Neural progenitor cell (in vitro differentiated cells): ENCODE data around the gene FAM78B. TPM values are rescaled to one million over a fixed set of nuclear protein-coding genes. Genes with fewer than 3 reads are reported as not detected.

Experiments used
- DNase-seq: peaks from one replicate; pipeline ENCODE4 v3.0.0-alpha.2; 2016; ENCODE audit warnings: low spot score
- H2AFZ ChIP-seq: fragments of 200-600 bp; sonication (generic); replicated peaks from 2 replicates; pipeline ENCODE4 v1.6.1; 2016; ENCODE audit warnings: antibody characterized with exemption
- H3F3A ChIP-seq: fragments of 200-600 bp; sonication (generic); 2 replicates; pipeline ENCODE4 v1.6.1; 2016; ENCODE audit warnings: antibody characterized with exemption, low read depth
- H3K27ac ChIP-seq: fragments of 200-600 bp; sonication (generic); 2 replicates; pipeline ENCODE4 v1.5.1; 2016; ENCODE audit warnings: mild to moderate bottlenecking
- H3K27me3 ChIP-seq: fragments of 200-600 bp; sonication (generic); 2 replicates; pipeline ENCODE4 v1.6.1; 2016; ENCODE audit warnings: mild to moderate bottlenecking, moderate library complexity
- H3K36me3 ChIP-seq: fragments of 200-600 bp; sonication (generic); 2 replicates; pipeline ENCODE4 v1.5.1; 2016
- H3K4me1 ChIP-seq: fragments of 200-600 bp; sonication (generic); 2 replicates; pipeline ENCODE4 v1.6.1; 2016; ENCODE audit warnings: mixed run types
- H3K4me2 ChIP-seq: fragments of 200-600 bp; sonication (generic); 2 replicates; pipeline ENCODE4 v1.6.1; 2016
- H3K4me3 ChIP-seq: fragments of 200-600 bp; sonication (generic); 2 replicates; pipeline ENCODE4 v1.5.1; 2016
- H3K79me2 ChIP-seq: fragments of 200-600 bp; sonication (generic); 2 replicates; pipeline ENCODE4 v1.6.1; 2016; ENCODE audit warnings: low read depth
- H3K9ac ChIP-seq: fragments of 200-600 bp; sonication (generic); 2 replicates; pipeline ENCODE4 v1.6.1; 2016
- H3K9me3 ChIP-seq: fragments of 200-600 bp; sonication (generic); 2 replicates; pipeline ENCODE4 v1.5.1; 2016; ENCODE audit warnings: low read depth
- H4K20me1 ChIP-seq: fragments of 200-600 bp; sonication (generic); 2 replicates; pipeline ENCODE4 v1.6.1; 2016; ENCODE audit warnings: low read depth
- H3K27ac Mint-ChIP-seq: 3 replicates; pipeline ENCODE4 v1.8.0; 2021; ENCODE audit warnings: mixed read lengths
- H3K27me3 Mint-ChIP-seq: 2 replicates; pipeline ENCODE4 v1.8.0; 2022; ENCODE audit warnings: low read depth, mild to moderate bottlenecking, inconsistent platforms, moderate library complexity, mixed read lengths; ENCODE audit not compliant: insufficient read depth
- H3K36me3 Mint-ChIP-seq: 3 replicates; pipeline ENCODE4 v1.8.0; 2021; ENCODE audit warnings: mixed read lengths
- H3K4me1 Mint-ChIP-seq: 3 replicates; pipeline ENCODE4 v1.8.0; 2021; ENCODE audit warnings: mixed read lengths
- H3K4me3 Mint-ChIP-seq: 3 replicates; pipeline ENCODE4 v1.8.0; 2021; ENCODE audit warnings: mild to moderate bottlenecking, moderate library complexity, mixed read lengths
- H3K9me3 Mint-ChIP-seq: 3 replicates; pipeline ENCODE4 v1.8.0; 2020; ENCODE audit warnings: mixed read lengths
- CTCF ChIP-seq: fragments of 200-600 bp; sonication (generic); IDR thresholded peaks from 2 replicates; pipeline ENCODE4 v1.5.1; 2017; ENCODE audit warnings: antibody characterized with exemption, mild to moderate bottlenecking
- EZH2 ChIP-seq: fragments of 200-600 bp; sonication (generic); IDR thresholded peaks from 2 replicates; pipeline ENCODE4 v1.6.1; 2017; ENCODE audit warnings: antibody characterized with exemption, mild to moderate bottlenecking, moderate library complexity
- EZH2phosphoT487 ChIP-seq: fragments of 200-600 bp; sonication (generic); IDR thresholded peaks from 2 replicates; pipeline ENCODE4 v1.6.1; 2017; ENCODE audit warnings: antibody characterized with exemption
- total RNA-seq: library from RNA; depleted of rRNA; stranded (reverse); fragments of >200 nt; gene quantifications from 2 replicates; pipeline ENCODE4 v1.2.3, GENCODE V29; 2015; ENCODE audit warnings: low replicate concordance

FAM78B gene
- total RNA-seq, 1 donor from 2014 or later: not detected

DNA sequence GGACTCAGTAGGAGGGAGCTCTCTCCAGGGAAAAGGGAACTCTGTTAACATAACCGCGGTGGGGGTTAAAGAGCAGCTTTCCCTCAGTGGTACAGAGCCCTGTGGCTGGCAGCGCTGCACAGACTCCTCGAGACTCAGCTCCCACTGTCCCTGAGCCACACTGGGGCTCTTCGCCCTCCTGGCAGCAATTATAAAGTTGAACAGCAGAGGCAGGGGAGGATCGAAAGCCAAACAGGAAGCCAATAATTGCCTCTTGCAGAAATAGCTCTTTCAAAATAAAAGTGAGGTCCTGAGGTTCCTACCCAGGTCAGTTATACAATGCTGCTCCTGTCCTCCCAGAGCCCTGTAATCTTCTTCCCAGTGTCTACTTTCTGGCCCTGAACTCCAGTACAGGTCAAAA, 77.0 kb downstream of the FAM78B start:
- no peak overlapping the region for H2AFZ ChIP-seq
- H3K4me3 ChIP-seq: no peak overlapping the region
- Mint-ChIP-seq H3K27me3 (peaks cover 3% of the 10 kb centered on the region), H3K36me3 (no peaks in the 10 kb centered on the region), H3K4me1 (peaks cover 7% of the 10 kb centered on the region), H3K9me3 (no peaks in the 10 kb centered on the region), H3K4me3 (peak overlapping the region; percentile 59), H3K27ac (no peak overlapping the region)
- DNase-seq: no peak
- no peaks in the 10 kb centered on the region for H3K36me3 ChIP-seq
- H3K27me3 ChIP-seq: no peaks in the 10 kb centered on the region
- H3F3A ChIP-seq: no peaks in the 10 kb centered on the region
- H3K27ac ChIP-seq: no peak overlapping the region
- TF ChIP-seq EZH2: no peak
- no peak for TF ChIP-seq CTCF
- no peak for TF ChIP-seq EZH2phosphoT487
- no peaks in the 10 kb centered on the region for H3K79me2 ChIP-seq
- H3K4me1 ChIP-seq: no peaks in the 10 kb centered on the region
- no peaks in the 10 kb centered on the region for H4K20me1 ChIP-seq
- no peaks in the 10 kb centered on the region for H3K9me3 ChIP-seq
- no peak overlapping the region for H3K9ac ChIP-seq
- no peak overlapping the region for H3K4me2 ChIP-seq

- no peak overlapping the region for H3K4me3 ChIP-seq
- no peaks in the 10 kb centered on the region for H3K36me3 ChIP-seq
- H3K4me3 Mint-ChIP-seq: no peak overlapping the region
- no peaks in the 10 kb centered on the region for H3K79me2 ChIP-seq
- no peaks in the 10 kb centered on the region for H3K9me3 Mint-ChIP-seq
- no peaks in the 10 kb centered on the region for H3K4me1 ChIP-seq
- no peaks in the 10 kb centered on the region for H3F3A ChIP-seq
- no peaks in the 10 kb centered on the region for H3K36me3 Mint-ChIP-seq
- DNase-seq: no peak
- no peaks in the 10 kb centered on the region for H3K9me3 ChIP-seq
- H3K27ac Mint-ChIP-seq: no peak overlapping the region
- no peaks in the 10 kb centered on the region for H4K20me1 ChIP-seq
- H3K4me2 ChIP-seq: no peak overlapping the region
- H3K4me1 Mint-ChIP-seq: peaks cover 7% of the 10 kb centered on the region
- TF ChIP-seq EZH2phosphoT487: no peak
- no peak for TF ChIP-seq EZH2
- no peak for TF ChIP-seq CTCF
- H3K27me3 Mint-ChIP-seq: peaks cover 3% of the 10 kb centered on the region
- no peak overlapping the region for H3K9ac ChIP-seq
- H3K27ac ChIP-seq: no peak overlapping the region
- no peaks in the 10 kb centered on the region for H3K27me3 ChIP-seq
- no peak overlapping the region for H2AFZ ChIP-seq
Measured at GRCh38 chr1:166088572-166088955, 78.2 kb downstream of the FAM78B start.

GRCh38 chr1:166087734-166088571, 78.8 kb downstream of the FAM78B start:
- Histone ChIP-seq H3K4me2 (no peak overlapping the region), H3K4me1 (no peaks in the 10 kb centered on the region), H3K36me3 (no peaks in the 10 kb centered on the region), H3F3A (no peaks in the 10 kb centered on the region), H3K4me3 (no peak overlapping the region), H3K27ac (no peak overlapping the region), H4K20me1 (no peaks in the 10 kb centered on the region), H3K9ac (no peak overlapping the region), H3K27me3 (no peaks in the 10 kb centered on the region), H3K9me3 (no peaks in the 10 kb centered on the region), H2AFZ (no peak overlapping the region), H3K79me2 (no peaks in the 10 kb centered on the region)
- Mint-ChIP-seq H3K36me3 (no peaks in the 10 kb centered on the region), H3K9me3 (no peaks in the 10 kb centered on the region), H3K4me1 (peaks cover 7% of the 10 kb centered on the region), H3K27me3 (peaks cover 3% of the 10 kb centered on the region), H3K27ac (no peak overlapping the region), H3K4me3 (no peak overlapping the region)
- DNase-seq: no peak
- TF ChIP-seq CTCF (no peak), EZH2phosphoT487 (no peak), EZH2 (no peak)
